ENCODE measurements around the gene MMP24. TPM values are rescaled to one million over a fixed set of nuclear protein-coding genes. Genes with fewer than 3 reads are reported as not detected.
"Not testable (repeated sequence)": the region's sequence is repeated elsewhere in the genome, so short reads cannot be mapped to it uniquely, and the experiment has no call there.

MMP24 gene
- total and polyA plus RNA-seq, 4 donors, result 0.09 to 0.75 (median 0.42) TPM

- Histone ChIP-seq H3K9me3 (ENCODE audit: control insufficient read depth in 4 of 4, low read length in 3 of 4) (no peaks in the 10 kb centered on the region), H3K4me1 (ENCODE audit: control insufficient read depth in 4 of 4, insufficient read depth in 4 of 4, low read length in 3 of 4) (peaks cover 0 to 6% (median 0%) of the 10 kb centered on the region in 4 donors), H3K27me3 (ENCODE audit: control insufficient read depth in 4 of 4, insufficient read depth in 4 of 4, low read length in 3 of 4) (no peaks in the 10 kb centered on the region), H3K27ac (ENCODE audit: low read depth in 1 of 2, low read length in 2 of 2) (no peak overlapping the region), H3K36me3 (ENCODE audit: control insufficient read depth in 4 of 4, insufficient read depth in 3 of 4, low read depth in 1 of 4, low read length in 3 of 4) (peaks cover 0 to 4% (median 0%) of the 10 kb centered on the region in 4 donors), H3K4me3 (ENCODE audit: low read depth in 1 of 3, low read length in 3 of 3) (no peak overlapping the region), H3K9ac (ENCODE audit: low read depth in 1 of 2, low read length in 2 of 2) (no peak overlapping the region)
- 89% methylated on average over 3 of the region's 3 CpGs for WGBS
- no peak for DNase-seq (ENCODE audit: low spot score)
- TF ChIP-seq ZBTB33 (IDR thresholded peaks at IDR 0.05) (no peak), FOXA2 (IDR thresholded peaks at IDR 0.05) (no peak), TAF1 (conservative IDR thresholded peaks at IDR 0.05) (no peak), REST (IDR thresholded peaks at IDR 0.05) (no peak), HNF4A (conservative IDR thresholded peaks at IDR 0.05) (no peak), ATF3 (IDR thresholded peaks at IDR 0.05) (no peak), YY1 (IDR thresholded peaks at IDR 0.05) (no peak), CTCF (IDR thresholded peaks at IDR 0.05; ENCODE audit: low read depth, low read length, missing input control) (no peak), MAX (IDR thresholded peaks at IDR 0.05) (no peak), EGR1 (IDR thresholded peaks at IDR 0.05; ENCODE audit: low read depth in 2 of 2) (no peak), SP1 (IDR thresholded peaks at IDR 0.05) (no peak), JUND (IDR thresholded peaks at IDR 0.05) (no peak)
These were observed 88.5 kb downstream of the MMP24 start for GRCh38 chr20:35314816-35315631.

- H3K36me3 ChIP-seq (ENCODE audit: control insufficient read depth in 4 of 4, insufficient read depth in 3 of 4, low read depth in 1 of 4, low read length in 3 of 4); H3K27me3 ChIP-seq (ENCODE audit: control insufficient read depth in 4 of 4, insufficient read depth in 4 of 4, low read length in 3 of 4); H3K4me1 ChIP-seq (ENCODE audit: control insufficient read depth in 4 of 4, insufficient read depth in 4 of 4, low read length in 3 of 4); H3K9me3 ChIP-seq (ENCODE audit: control insufficient read depth in 4 of 4, low read length in 3 of 4); DNase-seq (ENCODE audit: low spot score); H3K4me3 ChIP-seq (ENCODE audit: low read depth in 1 of 3, low read length in 3 of 3); H3K27ac ChIP-seq (ENCODE audit: low read depth in 1 of 2, low read length in 2 of 2); H3K9ac ChIP-seq (ENCODE audit: low read depth in 1 of 2, low read length in 2 of 2): not testable (repeated sequence)
- 97% methylated on average over 7 of the region's 7 CpGs for WGBS
These were observed 89.1 kb downstream of the MMP24 start for GRCh38 chr20:35315632-35316020.

Measured in liver (tissue), 9 donors.